Erythroblast (primary cell): ENCODE measurements around the gene DPYSL5.

Source experiments
- GATA1 ChIP-seq: IDR thresholded peaks from 2 replicates; pipeline ENCODE4 v1.6.1; 2011; ENCODE audit warnings: low read depth, mild to moderate bottlenecking, control low read depth, low read length, moderate library complexity
- POLR2A ChIP-seq: IDR thresholded peaks from 2 replicates; pipeline ENCODE4 v1.6.1; 2011; ENCODE audit warnings: mild to moderate bottlenecking, low read length

DNA sequence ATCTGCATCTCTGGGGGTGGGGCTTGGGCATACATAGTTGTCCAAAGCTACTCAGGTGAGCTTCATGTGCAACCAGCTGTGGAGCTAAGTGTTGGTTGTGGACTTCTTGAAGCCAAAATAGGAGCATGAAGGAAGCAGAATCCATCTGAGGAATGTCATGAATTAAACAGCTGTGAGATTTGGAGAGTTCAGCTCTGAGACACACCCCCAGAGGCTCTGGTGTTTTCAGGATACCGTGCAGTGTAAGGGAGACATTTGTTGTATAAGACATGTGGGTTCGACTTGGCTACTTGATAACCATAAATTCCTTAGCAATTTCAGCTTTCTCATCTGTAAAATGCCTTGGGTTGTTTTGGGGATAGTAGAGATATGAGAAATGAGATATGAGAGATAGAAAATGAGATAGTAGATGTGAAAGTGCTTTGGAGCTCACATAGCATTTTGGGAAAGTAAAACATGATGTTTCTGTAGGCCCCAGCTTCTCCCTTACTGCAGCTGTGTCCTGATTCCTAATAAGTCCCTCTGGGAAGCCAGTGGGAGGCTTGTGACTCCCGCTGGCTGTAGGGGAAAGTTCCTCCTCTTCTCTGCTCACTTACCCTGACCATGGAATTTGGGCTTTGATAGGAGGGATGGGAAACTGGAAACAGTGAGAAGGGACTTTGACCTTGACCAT lies 50.0 kb downstream of the DPYSL5 start:
- TF ChIP-seq POLR2A = no peak
- TF ChIP-seq GATA1 = no peak
